ENCODE results near the gene PMF1. TPM values are rescaled to one million over a fixed set of nuclear protein-coding genes. Genes with fewer than 3 reads are reported as not detected.

PMF1 gene
- total RNA-seq, 1 donor from 2014 or later = 51.4 TPM

DNA sequence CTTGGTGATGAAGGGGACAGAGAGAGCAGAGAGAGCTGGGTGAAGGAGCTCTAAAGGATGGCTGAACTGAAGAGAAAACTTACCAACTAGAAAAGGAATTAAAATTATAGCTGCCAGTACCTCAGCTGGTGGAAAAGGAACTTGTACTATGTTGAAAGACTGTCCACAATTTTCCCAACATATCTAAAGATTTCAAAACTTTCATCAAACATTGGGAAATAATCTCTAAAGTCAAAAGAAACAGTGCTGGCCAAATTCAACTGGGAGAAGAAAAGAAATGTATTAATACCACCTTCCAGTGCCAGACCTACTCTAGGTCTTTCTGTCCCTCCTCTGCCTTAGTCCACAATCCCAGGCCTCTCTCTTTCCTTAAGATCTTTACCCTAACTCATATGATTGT is 63.7 kb downstream of the PMF1 start:
- H3K27ac Mint-ChIP-seq (ENCODE audit: unreplicated experiment) = no peak overlapping the region
- TF ChIP-seq, protein P1, sequence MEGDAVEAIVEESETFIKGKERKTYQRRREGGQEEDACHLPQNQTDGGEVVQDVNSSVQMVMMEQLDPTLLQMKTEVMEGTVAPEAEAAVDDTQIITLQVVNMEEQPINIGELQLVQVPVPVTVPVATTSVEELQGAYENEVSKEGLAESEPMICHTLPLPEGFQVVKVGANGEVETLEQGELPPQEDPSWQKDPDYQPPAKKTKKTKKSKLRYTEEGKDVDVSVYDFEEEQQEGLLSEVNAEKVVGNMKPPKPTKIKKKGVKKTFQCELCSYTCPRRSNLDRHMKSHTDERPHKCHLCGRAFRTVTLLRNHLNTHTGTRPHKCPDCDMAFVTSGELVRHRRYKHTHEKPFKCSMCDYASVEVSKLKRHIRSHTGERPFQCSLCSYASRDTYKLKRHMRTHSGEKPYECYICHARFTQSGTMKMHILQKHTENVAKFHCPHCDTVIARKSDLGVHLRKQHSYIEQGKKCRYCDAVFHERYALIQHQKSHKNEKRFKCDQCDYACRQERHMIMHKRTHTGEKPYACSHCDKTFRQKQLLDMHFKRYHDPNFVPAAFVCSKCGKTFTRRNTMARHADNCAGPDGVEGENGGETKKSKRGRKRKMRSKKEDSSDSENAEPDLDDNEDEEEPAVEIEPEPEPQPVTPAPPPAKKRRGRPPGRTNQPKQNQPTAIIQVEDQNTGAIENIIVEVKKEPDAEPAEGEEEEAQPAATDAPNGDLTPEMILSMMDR (IDR thresholded peaks at IDR 0.05; ENCODE audit: unreplicated experiment) = no peak
- peaks cover 6% of the 10 kb centered on the region for H3K4me1 Mint-ChIP-seq (ENCODE audit: unreplicated experiment)
- no peaks in the 10 kb centered on the region for H3K9me3 Mint-ChIP-seq (ENCODE audit: unreplicated experiment)
- peaks cover 51% of the 10 kb centered on the region for H3K36me3 Mint-ChIP-seq (ENCODE audit: low read depth, unreplicated experiment)
- peak overlapping the region; percentile 42 for H3K4me3 Mint-ChIP-seq (ENCODE audit: unreplicated experiment)
- peaks cover 1% of the 10 kb centered on the region for H3K27me3 Mint-ChIP-seq (ENCODE audit: unreplicated experiment)
- no peak for DNase-seq (ENCODE audit: low spot score)

- Mint-ChIP-seq H3K36me3 (ENCODE audit: low read depth, unreplicated experiment) (peaks cover 47% of the 10 kb centered on the region), H3K4me3 (ENCODE audit: unreplicated experiment) (peak overlapping the region; percentile 42), H3K27me3 (ENCODE audit: unreplicated experiment) (peaks cover 1% of the 10 kb centered on the region)
Observed at GRCh38 chr1:156276966-156277381, 64.2 kb downstream of the PMF1 start.

DNA sequence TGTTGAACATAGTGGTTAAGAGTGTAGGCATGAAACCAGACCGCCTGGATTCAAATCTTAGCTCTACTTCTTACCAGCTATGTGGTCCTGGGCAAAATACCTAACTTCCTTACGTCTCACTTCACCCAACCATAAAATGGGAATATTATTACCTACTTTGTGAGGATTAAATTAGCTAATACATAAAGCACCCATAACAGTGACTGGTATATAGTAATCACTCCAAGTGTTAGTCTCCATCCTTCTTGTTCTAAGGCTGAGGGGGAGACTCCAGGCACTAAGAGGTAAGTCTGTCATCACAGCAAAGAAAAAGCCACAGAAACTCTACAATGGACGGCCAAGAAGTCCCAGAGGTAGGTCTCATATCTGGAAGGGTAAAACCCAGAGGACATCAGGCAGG is 67.0 kb downstream of the PMF1 start:
- TF ChIP-seq, protein P1 (IDR thresholded peaks at IDR 0.05; ENCODE audit: unreplicated experiment) = no peak
- Mint-ChIP-seq H3K27me3 (ENCODE audit: unreplicated experiment) (peaks cover 3% of the 10 kb centered on the region), H3K4me1 (ENCODE audit: unreplicated experiment) (peaks cover 21% of the 10 kb centered on the region), H3K27ac (ENCODE audit: unreplicated experiment) (no peak overlapping the region), H3K36me3 (ENCODE audit: low read depth, unreplicated experiment) (peaks cover 23% of the 10 kb centered on the region), H3K9me3 (ENCODE audit: unreplicated experiment) (no peaks in the 10 kb centered on the region), H3K4me3 (ENCODE audit: unreplicated experiment) (no peak overlapping the region)
- DNase-seq (ENCODE audit: low spot score) = no peak

More at GRCh38 chr1:156276966-156277381, 64.2 kb downstream of the PMF1 start:
- DNase-seq (ENCODE audit: low spot score) = no peak
- Mint-ChIP-seq H3K9me3 (ENCODE audit: unreplicated experiment) (no peaks in the 10 kb centered on the region), H3K27ac (ENCODE audit: unreplicated experiment) (no peak overlapping the region), H3K4me1 (ENCODE audit: unreplicated experiment) (peaks cover 9% of the 10 kb centered on the region)
- TF ChIP-seq, protein P1 (IDR thresholded peaks at IDR 0.05; ENCODE audit: unreplicated experiment) = no peak

- TF ChIP-seq, protein P1 (IDR thresholded peaks at IDR 0.05; ENCODE audit: unreplicated experiment) = no peak
- Mint-ChIP-seq H3K27me3 (ENCODE audit: unreplicated experiment) (peaks cover 4% of the 10 kb centered on the region), H3K27ac (ENCODE audit: unreplicated experiment) (no peak overlapping the region), H3K4me1 (ENCODE audit: unreplicated experiment) (peaks cover 21% of the 10 kb centered on the region), H3K36me3 (ENCODE audit: low read depth, unreplicated experiment) (peaks cover 23% of the 10 kb centered on the region), H3K4me3 (ENCODE audit: unreplicated experiment) (peak overlapping the region; percentile 99), H3K9me3 (ENCODE audit: unreplicated experiment) (no peaks in the 10 kb centered on the region)
- DNase-seq (ENCODE audit: low spot score) = no peak
Observed at GRCh38 chr1:156281281-156281680, 68.5 kb downstream of the PMF1 start.

- TF ChIP-seq, protein P1 (IDR thresholded peaks at IDR 0.05; ENCODE audit: unreplicated experiment) = no peak
- peaks cover 19% of the 10 kb centered on the region for H3K36me3 Mint-ChIP-seq (ENCODE audit: low read depth, unreplicated experiment)
- peak overlapping the region; percentile 99 for H3K4me3 Mint-ChIP-seq (ENCODE audit: unreplicated experiment)
- H3K9me3 Mint-ChIP-seq (ENCODE audit: unreplicated experiment) = no peaks in the 10 kb centered on the region
- peaks cover 4% of the 10 kb centered on the region for H3K27me3 Mint-ChIP-seq (ENCODE audit: unreplicated experiment)
- peaks cover 21% of the 10 kb centered on the region for H3K4me1 Mint-ChIP-seq (ENCODE audit: unreplicated experiment)
- no peak for DNase-seq (ENCODE audit: low spot score)
- H3K27ac Mint-ChIP-seq (ENCODE audit: unreplicated experiment) = peak overlapping the region; percentile 92
Observed at GRCh38 chr1:156281693-156282478, 69.1 kb downstream of the PMF1 start.
